ENCODE measurements around the gene ERO1A. TPM values are rescaled to one million over a fixed set of nuclear protein-coding genes. Genes with fewer than 3 reads are reported as not detected.

Gene ERO1A
- total RNA-seq, 1 experiment from 2014 or later, result 151 TPM

- peaks cover 62% of the 10 kb centered on the region for H4K20me1 ChIP-seq (ENCODE audit: low read length)
- H3K79me2 ChIP-seq (ENCODE audit: low read length), result peaks cover 69% of the 10 kb centered on the region
- peaks cover 41% of the 10 kb centered on the region for H3K4me1 ChIP-seq (ENCODE audit: insufficient read depth, low read length)
- peak overlapping the region; percentile 90 for H3K4me2 ChIP-seq (ENCODE audit: low read length)
- peak overlapping the region; percentile 96 for H3K9ac ChIP-seq (ENCODE audit: low read length)
- ATAC-seq, result no peak
- H3F3A ChIP-seq (ENCODE audit: low read length, unreplicated experiment), result peaks cover 6% of the 10 kb centered on the region
- TF ChIP-seq EZH2phosphoT487 (IDR thresholded peaks at IDR 0.05; ENCODE audit: borderline replicate concordance, low read length), result no peak
- TF ChIP-seq CTCF (conservative IDR thresholded peaks at IDR 0.05; ENCODE audit: low read depth, low read length), result no peak
- TF ChIP-seq EZH2 (IDR thresholded peaks at IDR 0.05; ENCODE audit: low read length, unreplicated experiment), result no peak
- no peaks in the 10 kb centered on the region for H3K27me3 ChIP-seq (ENCODE audit: low read length)
- BruUV-seq (replicated peaks), result no TSS peak
- H3K9me2 ChIP-seq (replicated peaks; ENCODE audit: low read length), result no peaks in the 10 kb centered on the region
- no peaks in the 10 kb centered on the region for H3K36me3 ChIP-seq (ENCODE audit: low read depth, low read length)
- intact Hi-C loops (cut with micrococcal nuclease), result no loop called here
- no peak overlapping the region for H3K27ac ChIP-seq (ENCODE audit: low read length)
- no peak for DNase-seq
- POLR2A ChIA-PET (ENCODE audit: unreplicated experiment), result interaction anchor here (0.6 kb wide), 1 partner anchor 15 kb away, joined by 6 read pairs; no protein-coding TSS in a partner anchor
- peak overlapping the region; percentile 79 for H3K4me3 ChIP-seq (ENCODE audit: low read length)
- H2AFZ ChIP-seq (ENCODE audit: low read length), result no peak overlapping the region
- CTCF ChIA-PET, result interaction anchor here (0.5 kb wide), 1 partner anchor 228 kb away, joined by 11 read pairs; no protein-coding TSS in a partner anchor
- no peaks in the 10 kb centered on the region for H3K9me3 ChIP-seq (ENCODE audit: low read length)
These were observed 1.8 kb downstream of the ERO1A start for GRCh38 chr14:52693532-52693931.

- ChIA-PET POLR2A (ENCODE audit: unreplicated experiment) (interaction anchor here (0.6 kb wide), 1 partner anchor 15 kb away, joined by 6 read pairs; no protein-coding TSS in a partner anchor), CTCF (no interaction called here)
- no peaks in the 10 kb centered on the region for H3K9me3 ChIP-seq (ENCODE audit: low read length)
- H3K9ac ChIP-seq (ENCODE audit: low read length), result no peak overlapping the region
- BruUV-seq (replicated peaks), result no TSS peak
- H4K20me1 ChIP-seq (ENCODE audit: low read length), result peaks cover 66% of the 10 kb centered on the region
- intact Hi-C loops (cut with micrococcal nuclease), result no loop called here
- H3K9me2 ChIP-seq (replicated peaks; ENCODE audit: low read length), result no peaks in the 10 kb centered on the region
- H3K36me3 ChIP-seq (ENCODE audit: low read depth, low read length), result no peaks in the 10 kb centered on the region
- TF ChIP-seq CTCF (conservative IDR thresholded peaks at IDR 0.05; ENCODE audit: low read depth, low read length) (no peak), EZH2 (IDR thresholded peaks at IDR 0.05; ENCODE audit: low read length, unreplicated experiment) (no peak), EZH2phosphoT487 (IDR thresholded peaks at IDR 0.05; ENCODE audit: borderline replicate concordance, low read length) (no peak)
- peaks cover 74% of the 10 kb centered on the region for H3K79me2 ChIP-seq (ENCODE audit: low read length)
- DNase-seq (no peak), ATAC-seq (no peak)
- no peaks in the 10 kb centered on the region for H3K27me3 ChIP-seq (ENCODE audit: low read length)
- no peak overlapping the region for H2AFZ ChIP-seq (ENCODE audit: low read length)
- H3K4me1 ChIP-seq (ENCODE audit: insufficient read depth, low read length), result peaks cover 41% of the 10 kb centered on the region
- peak overlapping the region; percentile 90 for H3K4me2 ChIP-seq (ENCODE audit: low read length)
- H3K27ac ChIP-seq (ENCODE audit: low read length), result no peak overlapping the region
- peaks cover 6% of the 10 kb centered on the region for H3F3A ChIP-seq (ENCODE audit: low read length, unreplicated experiment)
- H3K4me3 ChIP-seq (ENCODE audit: low read length), result peak overlapping the region; percentile 79
These were observed 2.3 kb downstream of the ERO1A start for GRCh38 chr14:52693036-52693435.

DNA sequence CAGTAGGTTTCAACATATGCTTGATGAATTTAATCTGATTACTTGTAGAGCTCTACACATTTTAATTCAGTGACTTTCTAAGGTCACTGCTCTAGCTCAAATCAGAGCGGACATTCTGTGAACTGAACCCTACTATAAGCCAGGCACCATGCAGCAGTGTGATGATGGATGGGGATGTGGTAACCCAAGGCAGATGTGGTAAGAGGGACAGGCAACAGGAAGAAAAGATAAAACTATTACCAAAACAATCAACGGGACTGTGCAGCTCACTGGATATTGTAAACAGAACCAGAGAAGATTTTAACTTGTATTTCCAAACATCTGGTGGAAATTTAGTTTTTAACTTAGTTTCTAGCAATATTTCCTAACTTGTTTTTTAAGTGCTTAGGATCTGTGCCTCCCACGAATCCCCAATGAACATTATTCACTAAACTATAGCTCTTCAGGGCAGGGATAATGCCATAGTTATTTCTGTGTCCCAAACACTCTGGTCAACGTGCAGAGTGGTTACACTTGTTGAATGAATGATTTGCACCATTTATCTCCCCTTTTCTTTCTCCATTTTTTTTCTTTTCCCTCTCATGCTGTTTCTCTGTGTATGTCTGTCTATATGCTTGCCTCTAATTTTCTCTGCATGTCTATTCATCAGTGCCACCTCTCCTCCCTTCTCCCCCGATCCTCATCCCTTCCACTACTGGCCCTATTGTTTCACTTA lies 3.0 kb downstream of the ERO1A start:
- TF ChIP-seq CTCF (conservative IDR thresholded peaks at IDR 0.05; ENCODE audit: low read depth, low read length) (no peak), EZH2 (IDR thresholded peaks at IDR 0.05; ENCODE audit: low read length, unreplicated experiment) (no peak), EZH2phosphoT487 (IDR thresholded peaks at IDR 0.05; ENCODE audit: borderline replicate concordance, low read length) (no peak)
- Histone ChIP-seq H3F3A (ENCODE audit: low read length, unreplicated experiment) (peaks cover 6% of the 10 kb centered on the region), H3K9ac (ENCODE audit: low read length) (no peak overlapping the region), H3K27me3 (ENCODE audit: low read length) (no peaks in the 10 kb centered on the region), H3K79me2 (ENCODE audit: low read length) (peaks cover 80% of the 10 kb centered on the region), H4K20me1 (ENCODE audit: low read length) (peaks cover 72% of the 10 kb centered on the region), H3K4me2 (ENCODE audit: low read length) (peak overlapping the region; percentile 90), H3K4me1 (ENCODE audit: insufficient read depth, low read length) (peaks cover 41% of the 10 kb centered on the region), H3K9me3 (ENCODE audit: low read length) (no peaks in the 10 kb centered on the region), H3K9me2 (replicated peaks; ENCODE audit: low read length) (no peaks in the 10 kb centered on the region), H3K27ac (ENCODE audit: low read length) (peak overlapping the region; percentile 52; the same call in 1 of the 2 replicates), H2AFZ (ENCODE audit: low read length) (no peak overlapping the region), H3K36me3 (ENCODE audit: low read depth, low read length) (no peaks in the 10 kb centered on the region), H3K4me3 (ENCODE audit: low read length) (peak overlapping the region; percentile 79)
- ATAC-seq (no peak), DNase-seq (no peak)
- intact Hi-C loops (cut with micrococcal nuclease), result no loop called here
- ChIA-PET CTCF (no interaction called here), POLR2A (ENCODE audit: unreplicated experiment) (interaction anchor here (0.6 to 0.7 kb wide), 3 partner anchors 8 to 1910 kb away, joined by 3 to 5 read pairs (median 3); no protein-coding TSS in a partner anchor)
- no TSS peak for BruUV-seq (replicated peaks)

All from PC-3 (cell line).